NCI-H128 (cell line): ENCODE results near the gene CDHR5.

Experiments used
- DNase-seq: peaks from one replicate; lab custom pipeline; 2025; ENCODE audit not compliant: unreplicated experiment; lab: John Stamatoyannopoulos, UW

CDHR5 gene

GRCh38 chr11:643849-644738 is 19.3 kb upstream of the CDHR5 start:
- DNase-seq = no peak

- DNase-seq = no peak
Observed at GRCh38 chr11:643366-643765, 18.6 kb upstream of the CDHR5 start.

- no peak for DNase-seq
Observed at GRCh38 chr11:641806-642370, 17.1 kb upstream of the CDHR5 start.

- no peak for DNase-seq
Observed at GRCh38 chr11:640021-640706, 15.4 kb upstream of the CDHR5 start.

- no peak for DNase-seq
Observed at GRCh38 chr11:639332-639955, 14.7 kb upstream of the CDHR5 start.

- no peak for DNase-seq
Observed at GRCh38 chr11:638631-639331, 14.0 kb upstream of the CDHR5 start.

GRCh38 chr11:637593-638521 is 13.1 kb upstream of the CDHR5 start:
- no peak for DNase-seq

- no peak for DNase-seq
Observed at GRCh38 chr11:637333-637592, 12.5 kb upstream of the CDHR5 start.

GRCh38 chr11:636511-637332 is 12.0 kb upstream of the CDHR5 start, which contains the start of gene DRD4:
Gene DRD4 (plus strand): TSS chr11:637269. CDS start chr11:637305, 36 bp downstream.
- no peak for DNase-seq

- no peak for DNase-seq
Observed at GRCh38 chr11:635945-636510, 11.3 kb upstream of the CDHR5 start.

- no peak for DNase-seq
Observed at GRCh38 chr11:630871-631270, 6.1 kb upstream of the CDHR5 start.

GRCh38 chr11:629237-629583 is 4.5 kb upstream of the CDHR5 start:
- no peak for DNase-seq

GRCh38 chr11:628056-628455 is 3.3 kb upstream of the CDHR5 start:
- no peak for DNase-seq

GRCh38 chr11:627308-627576 is 2.5 kb upstream of the CDHR5 start:
- no peak for DNase-seq

- no peak for DNase-seq
Observed at GRCh38 chr11:626475-627307, 1.9 kb upstream of the CDHR5 start, which contains the start of gene SCT. Gene SCT (minus strand): TSS chr11:627181. CDS start chr11:627143, 38 bp downstream.

- DNase-seq = no peak
Observed at GRCh38 chr11:625636-626268, 997 bp upstream of the CDHR5 start.

- DNase-seq = no peak
Observed at GRCh38 chr11:623999-624704, 603 bp downstream of the CDHR5 start.
